Measurements from ENCODE around the gene GSE1.
A peak's percentile ranks its signal among the peaks of the same experiment; 100 is the strongest.

Gene GSE1

GRCh38 chr16:85629326-85629725, 16.2 kb downstream of the GSE1 start:
- DNase-seq (ENCODE audit: low read depth), result no peak
- no peak overlapping the region for H3K4me3 ChIP-seq (ENCODE audit: low read depth, low read length)
- TF ChIP-seq POLR2A (IDR thresholded peaks at IDR 0.05; ENCODE audit: extremely low read depth, insufficient read length) (no peak), MYC (IDR thresholded peaks at IDR 0.05; ENCODE audit: low read depth, low read length) (no peak)
- TF ChIP-seq, protein P1, sequence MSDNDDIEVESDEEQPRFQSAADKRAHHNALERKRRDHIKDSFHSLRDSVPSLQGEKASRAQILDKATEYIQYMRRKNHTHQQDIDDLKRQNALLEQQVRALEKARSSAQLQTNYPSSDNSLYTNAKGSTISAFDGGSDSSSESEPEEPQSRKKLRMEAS (IDR thresholded peaks at IDR 0.05; ENCODE audit: low read depth, low read length), result no peak
- TF ChIP-seq, protein P2, sequence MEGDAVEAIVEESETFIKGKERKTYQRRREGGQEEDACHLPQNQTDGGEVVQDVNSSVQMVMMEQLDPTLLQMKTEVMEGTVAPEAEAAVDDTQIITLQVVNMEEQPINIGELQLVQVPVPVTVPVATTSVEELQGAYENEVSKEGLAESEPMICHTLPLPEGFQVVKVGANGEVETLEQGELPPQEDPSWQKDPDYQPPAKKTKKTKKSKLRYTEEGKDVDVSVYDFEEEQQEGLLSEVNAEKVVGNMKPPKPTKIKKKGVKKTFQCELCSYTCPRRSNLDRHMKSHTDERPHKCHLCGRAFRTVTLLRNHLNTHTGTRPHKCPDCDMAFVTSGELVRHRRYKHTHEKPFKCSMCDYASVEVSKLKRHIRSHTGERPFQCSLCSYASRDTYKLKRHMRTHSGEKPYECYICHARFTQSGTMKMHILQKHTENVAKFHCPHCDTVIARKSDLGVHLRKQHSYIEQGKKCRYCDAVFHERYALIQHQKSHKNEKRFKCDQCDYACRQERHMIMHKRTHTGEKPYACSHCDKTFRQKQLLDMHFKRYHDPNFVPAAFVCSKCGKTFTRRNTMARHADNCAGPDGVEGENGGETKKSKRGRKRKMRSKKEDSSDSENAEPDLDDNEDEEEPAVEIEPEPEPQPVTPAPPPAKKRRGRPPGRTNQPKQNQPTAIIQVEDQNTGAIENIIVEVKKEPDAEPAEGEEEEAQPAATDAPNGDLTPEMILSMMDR (IDR thresholded peaks at IDR 0.05; ENCODE audit: low read depth, low read length), result no peak

GRCh38 chr16:85629853-85630252, 16.7 kb downstream of the GSE1 start:
- H3K4me3 ChIP-seq (ENCODE audit: low read depth, low read length), result no peak overlapping the region
- TF ChIP-seq, protein P2 (IDR thresholded peaks at IDR 0.05; ENCODE audit: low read depth, low read length), result no peak
- no peak for TF ChIP-seq POLR2A (IDR thresholded peaks at IDR 0.05; ENCODE audit: extremely low read depth, insufficient read length)
- no peak for TF ChIP-seq MYC (IDR thresholded peaks at IDR 0.05; ENCODE audit: low read depth, low read length)
- TF ChIP-seq, protein P1 (IDR thresholded peaks at IDR 0.05; ENCODE audit: low read depth, low read length), result no peak
- DNase-seq (ENCODE audit: low read depth), result no peak

- TF ChIP-seq POLR2A (IDR thresholded peaks at IDR 0.05; ENCODE audit: extremely low read depth, insufficient read length), result no peak
- TF ChIP-seq, protein P2 (IDR thresholded peaks at IDR 0.05; ENCODE audit: low read depth, low read length), result no peak
- TF ChIP-seq MYC (IDR thresholded peaks at IDR 0.05; ENCODE audit: low read depth, low read length), result no peak
- TF ChIP-seq, protein P1 (IDR thresholded peaks at IDR 0.05; ENCODE audit: low read depth, low read length), result no peak
- DNase-seq (ENCODE audit: low read depth), result no peak
- H3K4me3 ChIP-seq (ENCODE audit: low read depth, low read length), result no peak overlapping the region
Measured at GRCh38 chr16:85631230-85631629, 18.1 kb downstream of the GSE1 start.

DNA sequence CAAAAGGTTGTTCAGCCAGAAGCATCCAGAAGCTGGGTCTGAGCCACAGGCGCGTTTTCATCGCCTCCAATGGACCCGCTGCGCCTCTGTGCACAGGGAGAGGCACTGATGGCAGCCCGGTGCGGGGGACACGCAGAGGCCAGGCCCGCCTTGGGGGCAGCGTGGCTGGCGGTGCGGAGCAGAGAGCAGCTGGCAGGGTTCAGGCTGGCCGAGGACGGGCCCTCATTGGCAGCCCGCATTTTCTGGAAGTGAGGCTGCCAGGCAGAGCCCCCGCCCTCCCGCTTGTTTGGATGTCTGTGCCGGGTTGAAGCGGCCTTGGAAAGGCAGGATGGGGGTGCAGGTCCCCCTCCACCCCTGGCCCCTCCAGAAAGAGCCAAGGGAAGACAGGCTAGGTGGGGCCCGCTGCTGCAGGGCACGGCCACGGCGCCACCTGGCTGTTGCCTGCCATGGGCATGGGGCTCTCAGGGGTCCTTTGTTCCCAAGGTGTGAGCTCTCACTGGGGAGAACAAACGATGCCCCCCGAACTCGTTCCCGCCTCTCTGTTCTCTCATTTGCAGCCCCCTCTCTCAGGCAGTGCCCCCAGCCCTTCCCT, 18.8 kb downstream of the GSE1 start:
- DNase-seq (ENCODE audit: low read depth), result no peak
- TF ChIP-seq, protein P2 (IDR thresholded peaks at IDR 0.05; ENCODE audit: low read depth, low read length), result peak; percentile 36
- TF ChIP-seq, protein P1 (IDR thresholded peaks at IDR 0.05; ENCODE audit: low read depth, low read length), result no peak
- no peak overlapping the region for H3K4me3 ChIP-seq (ENCODE audit: low read depth, low read length)

DNA sequence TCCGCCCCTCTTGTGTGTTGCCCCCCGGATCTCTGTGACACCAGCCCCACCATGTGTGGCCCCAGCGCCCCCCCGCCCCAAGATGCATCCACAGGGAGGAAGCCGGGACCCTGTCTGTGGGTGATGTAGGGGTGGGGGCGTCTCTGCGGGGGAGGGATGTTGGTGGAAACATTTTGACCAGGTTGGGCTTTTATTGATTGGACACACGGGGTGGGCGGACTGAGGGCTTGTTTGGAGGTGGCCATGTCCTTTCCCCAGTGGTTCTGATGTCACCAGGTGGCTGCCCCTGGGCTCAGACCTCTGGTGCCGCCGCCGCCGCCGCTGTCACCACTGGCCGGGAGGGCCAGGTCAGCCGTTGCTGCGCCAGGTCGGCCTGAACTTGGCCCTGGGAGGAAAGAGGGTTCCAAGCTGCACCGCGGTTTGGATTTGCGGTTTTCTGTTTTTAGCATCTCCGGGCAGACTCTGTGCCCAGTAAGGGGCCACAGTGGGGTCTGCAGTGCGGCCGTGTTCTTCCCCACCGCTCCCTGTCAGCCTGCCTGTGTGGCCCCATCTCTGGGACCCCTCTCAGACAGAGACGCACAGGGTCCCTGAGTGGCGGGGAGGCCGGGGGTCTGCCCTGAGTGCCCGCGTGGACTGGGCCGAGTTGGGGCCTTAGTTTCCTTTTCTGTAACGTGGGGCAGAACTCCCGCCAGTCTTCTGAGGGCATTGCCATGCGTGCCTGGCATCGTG, 19.8 kb downstream of the GSE1 start:
- TF ChIP-seq, protein P1 (IDR thresholded peaks at IDR 0.05; ENCODE audit: low read depth, low read length), result no peak
- TF ChIP-seq POLR2A (IDR thresholded peaks at IDR 0.05; ENCODE audit: extremely low read depth, insufficient read length), result no peak
- TF ChIP-seq MYC (IDR thresholded peaks at IDR 0.05; ENCODE audit: low read depth, low read length), result no peak
- TF ChIP-seq, protein P2 (IDR thresholded peaks at IDR 0.05; ENCODE audit: low read depth, low read length), result no peak
- no peak for DNase-seq (ENCODE audit: low read depth)
- no peak overlapping the region for H3K4me3 ChIP-seq (ENCODE audit: low read depth, low read length)

Data from NB4 (cell line).